CD4-positive, alpha-beta T cell treated with Interleukin-1 beta for 1 hour (primary cell): ENCODE measurements around the gene CFAP221.

Source experiments
- DNase-seq, 2 donors: peaks; one replicate each; pipeline ENCODE4 v3.0.0-alpha.2; 2020 to 2022

The CFAP221 gene

GRCh38 chr2:119537792-119538191 is 6.5 kb upstream of the CFAP221 start:
- no peak for DNase-seq

DNA sequence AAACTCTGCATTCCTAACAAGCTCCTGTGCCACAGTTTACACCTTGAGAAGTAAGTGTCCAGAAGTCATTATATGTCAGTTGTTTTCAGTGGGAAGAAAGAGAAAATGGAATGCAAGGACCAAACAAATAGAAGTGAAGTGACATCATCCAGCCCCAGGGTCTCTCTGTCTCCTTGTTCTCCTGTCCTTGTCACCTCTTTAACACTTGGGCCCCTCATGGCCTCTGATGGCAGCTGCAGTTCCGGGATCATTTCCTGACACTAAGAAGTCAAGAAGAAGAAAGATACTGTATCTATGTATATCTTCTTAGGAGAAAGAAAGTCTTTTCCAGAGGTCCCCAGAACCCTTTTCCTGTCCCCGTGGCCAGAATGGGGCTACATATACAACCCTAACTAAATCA is 2.8 kb upstream of the CFAP221 start:
- DNase-seq = no peak

DNA sequence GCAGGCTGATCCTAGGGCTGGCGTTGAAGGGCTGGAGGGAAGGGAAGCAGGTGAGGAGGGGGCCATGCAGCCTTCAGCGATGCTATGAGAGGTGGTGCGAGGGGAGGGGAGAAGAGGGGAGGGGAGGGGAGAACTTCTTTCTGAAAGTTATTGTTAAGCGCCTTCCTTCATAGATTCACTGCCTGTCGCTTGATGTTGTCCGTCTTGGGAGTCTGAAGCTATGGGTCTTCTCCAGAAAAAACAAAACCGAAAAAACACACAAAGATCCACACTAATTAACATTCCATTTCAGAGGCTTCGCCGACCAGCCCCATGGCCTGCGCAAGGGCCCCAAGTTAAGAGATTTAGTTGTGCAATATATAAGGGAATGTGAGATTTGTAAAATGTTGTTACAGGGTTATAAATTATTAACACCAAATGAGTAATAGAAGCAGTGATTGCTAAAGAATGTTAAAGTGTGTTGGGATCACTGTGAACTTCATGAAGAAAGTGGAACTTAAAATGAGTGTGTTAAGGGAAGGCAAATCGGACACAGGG is 758 bp downstream of the CFAP221 start:
- DNase-seq = no peak

DNA sequence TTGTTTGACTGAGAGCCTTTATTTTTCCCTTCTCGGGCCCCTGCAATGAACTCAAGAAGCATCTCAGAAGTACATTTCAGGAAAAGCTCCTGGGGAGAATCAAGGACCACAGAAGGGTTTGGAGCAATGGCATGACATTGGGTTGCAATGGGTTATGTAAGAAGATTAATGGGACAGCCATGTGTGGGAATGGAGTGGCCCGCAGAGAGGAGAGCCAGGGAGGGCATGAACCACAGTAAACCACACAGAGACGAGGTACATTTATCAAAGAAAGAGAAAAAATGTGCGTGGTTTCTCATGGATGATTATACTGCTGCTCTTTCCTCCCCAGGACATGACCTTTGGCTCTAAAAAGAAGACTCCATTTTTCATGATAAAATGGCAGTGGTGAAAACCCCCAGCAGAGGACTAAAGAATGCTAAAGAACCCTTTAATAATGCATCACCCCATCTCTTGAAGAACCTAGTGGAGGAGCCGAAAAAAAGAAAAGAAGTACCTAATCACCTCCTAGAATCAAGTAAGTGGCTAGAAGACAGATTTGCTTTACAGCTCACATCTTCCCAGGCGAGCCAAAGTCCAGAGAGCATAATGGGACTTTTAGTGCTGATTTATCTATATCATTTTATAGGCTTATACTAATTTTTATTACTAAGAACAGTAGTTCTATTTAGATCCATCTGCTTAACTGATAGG is 1.7 kb downstream of the CFAP221 start:
- DNase-seq = no peak

DNA sequence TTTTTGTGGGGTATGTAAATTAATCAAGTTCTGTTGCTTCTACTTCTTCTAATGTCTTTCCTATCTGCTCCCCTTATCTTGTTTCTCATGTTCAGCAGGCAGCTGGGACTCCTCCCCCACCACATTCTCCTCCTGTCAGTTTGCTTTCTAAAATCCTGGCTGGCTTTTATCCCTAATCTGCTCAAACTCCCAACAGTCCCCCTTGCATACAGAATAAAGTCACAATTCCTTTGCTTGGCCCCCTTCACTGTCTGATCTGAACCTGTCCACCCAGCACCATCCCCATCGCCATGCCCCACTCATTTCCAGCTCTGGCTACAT is 2.2 kb downstream of the CFAP221 start:
- DNase-seq = no peak

- DNase-seq = no peak
These were observed 4.4 kb downstream of the CFAP221 start for GRCh38 chr2:119548516-119549120.

DNA sequence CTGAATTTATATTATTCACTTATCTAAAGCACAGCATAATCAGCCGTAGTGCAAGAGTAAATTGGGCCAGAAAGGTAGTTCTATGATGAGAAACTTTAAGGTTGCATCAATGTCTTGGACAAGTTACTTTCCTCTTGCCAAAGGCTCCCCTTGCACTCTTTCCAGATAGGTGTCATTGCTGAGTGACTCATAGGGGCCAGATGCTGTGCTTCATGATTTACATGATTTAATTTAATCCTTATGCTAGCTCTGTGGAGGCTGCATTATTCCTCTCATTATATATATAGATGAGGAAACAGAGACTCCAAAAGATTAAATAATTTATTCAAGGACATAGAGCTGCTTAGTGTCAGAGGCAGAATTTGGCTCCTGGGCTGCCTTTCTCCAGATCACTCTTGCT is 5.0 kb downstream of the CFAP221 start:
- DNase-seq = no peak

GRCh38 chr2:119550346-119550745 is 6.1 kb downstream of the CFAP221 start:
- DNase-seq = no peak

DNA sequence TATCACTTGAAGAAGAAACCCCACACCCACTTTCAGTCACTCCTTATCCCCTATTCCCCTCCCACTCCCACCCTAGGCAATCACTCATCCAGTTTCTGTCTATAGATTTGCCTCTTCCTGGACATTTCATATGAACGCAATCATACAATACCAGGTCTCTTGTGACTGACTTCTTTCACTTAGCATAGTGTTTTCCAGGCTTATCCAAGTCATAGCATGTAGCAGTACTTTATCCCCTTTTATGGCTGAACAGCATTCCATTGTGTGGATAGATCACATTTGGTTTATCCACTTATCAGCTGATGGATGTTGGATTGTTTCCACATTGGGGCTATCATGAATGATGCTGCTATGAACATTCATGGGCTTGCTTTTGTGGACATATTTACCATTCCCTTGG is 6.6 kb downstream of the CFAP221 start:
- DNase-seq = no peak

GRCh38 chr2:119552902-119553301 is 8.7 kb downstream of the CFAP221 start:
- no peak for DNase-seq

DNA sequence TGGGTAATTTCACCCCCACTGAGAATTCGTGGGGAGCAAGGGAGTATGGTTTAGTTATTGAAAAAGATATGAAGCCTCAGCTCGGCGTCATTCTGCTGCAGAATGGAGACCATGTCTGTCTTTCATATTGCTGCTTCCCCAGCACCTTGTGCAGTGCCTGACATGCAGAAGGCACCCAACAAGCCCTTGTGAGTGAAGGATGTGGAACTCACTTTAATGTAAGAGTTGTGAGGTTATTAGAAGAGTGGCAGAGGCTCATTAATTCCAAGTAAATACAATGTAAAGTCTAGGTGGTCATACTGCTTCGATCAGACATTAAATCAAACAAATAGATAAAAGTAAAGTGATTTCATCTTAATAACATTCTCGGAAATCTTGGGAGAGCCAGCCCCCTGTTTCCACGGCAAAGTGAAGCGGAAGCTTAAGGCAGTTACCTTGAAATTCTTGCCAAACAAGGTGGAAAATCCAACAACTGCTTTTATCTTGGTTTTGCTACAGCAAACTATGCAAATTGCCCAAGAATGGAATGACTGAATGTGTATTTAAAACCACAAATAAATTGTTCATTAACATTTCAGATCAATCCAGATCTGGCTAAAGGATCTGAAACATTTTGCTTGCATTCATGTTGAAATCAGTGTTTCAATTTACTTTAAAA is 9.6 kb downstream of the CFAP221 start:
- DNase-seq = no peak

DNA sequence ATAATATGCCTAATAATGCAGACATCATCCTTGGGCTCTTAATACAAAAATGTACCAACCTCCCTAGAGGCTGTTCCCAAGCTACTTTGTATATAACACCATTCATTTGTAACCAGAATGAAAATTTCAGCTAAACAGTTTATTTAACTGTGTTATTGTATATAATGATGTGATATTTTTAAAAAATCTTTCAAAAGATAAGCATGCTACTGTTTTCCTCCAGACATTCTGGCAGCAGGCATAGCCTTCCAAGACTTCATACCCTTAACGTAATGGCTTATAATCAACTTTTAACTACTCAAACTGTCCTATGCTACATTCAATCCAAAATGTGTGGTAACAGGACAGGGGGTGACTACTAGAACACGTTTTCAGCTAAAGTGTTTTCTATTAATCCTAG is 21.2 kb downstream of the CFAP221 start:
- DNase-seq = no peak

DNA sequence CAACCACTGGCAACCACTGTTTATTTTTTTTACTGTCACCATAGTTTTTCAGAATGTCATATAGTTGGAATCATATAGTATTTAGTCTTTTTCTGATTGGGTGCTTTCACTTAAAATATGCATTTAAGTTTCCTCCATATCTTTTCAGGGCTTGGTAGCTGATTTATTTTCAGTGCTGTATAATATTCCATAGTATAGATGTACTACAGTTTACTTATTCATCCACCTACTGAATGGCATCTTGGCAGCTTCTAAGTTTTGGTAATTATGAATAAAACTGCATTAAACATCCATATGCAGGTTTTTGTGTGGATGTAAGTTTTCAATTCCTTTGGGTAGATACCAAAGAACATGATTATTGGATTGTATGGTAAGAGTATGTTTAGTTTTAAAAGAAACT is 23.0 kb downstream of the CFAP221 start:
- no peak for DNase-seq

GRCh38 chr2:119574108-119574815 is 30.0 kb downstream of the CFAP221 start:
- no peak for DNase-seq

DNA sequence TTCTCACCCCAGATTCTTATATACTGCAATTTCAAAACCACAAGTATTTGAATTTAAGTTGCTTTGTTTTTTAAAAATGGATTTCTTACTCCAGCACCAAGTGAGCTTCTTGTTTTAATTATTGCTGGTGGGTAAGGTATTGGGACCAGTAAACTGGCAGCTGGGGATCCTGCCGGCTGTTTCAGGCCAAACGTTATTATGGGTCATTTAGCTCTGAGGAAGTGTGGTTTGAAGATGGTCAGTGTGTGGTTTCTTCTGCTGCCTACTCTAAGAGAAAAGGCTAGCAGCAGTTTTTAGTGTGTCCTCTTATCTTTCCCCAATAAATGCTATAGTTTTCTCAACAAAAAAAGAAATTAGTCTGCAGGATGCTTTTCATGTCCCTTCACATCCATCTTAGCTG is 30.6 kb downstream of the CFAP221 start:
- no peak for DNase-seq

GRCh38 chr2:119575439-119575838 is 31.2 kb downstream of the CFAP221 start:
- DNase-seq = no peak

DNA sequence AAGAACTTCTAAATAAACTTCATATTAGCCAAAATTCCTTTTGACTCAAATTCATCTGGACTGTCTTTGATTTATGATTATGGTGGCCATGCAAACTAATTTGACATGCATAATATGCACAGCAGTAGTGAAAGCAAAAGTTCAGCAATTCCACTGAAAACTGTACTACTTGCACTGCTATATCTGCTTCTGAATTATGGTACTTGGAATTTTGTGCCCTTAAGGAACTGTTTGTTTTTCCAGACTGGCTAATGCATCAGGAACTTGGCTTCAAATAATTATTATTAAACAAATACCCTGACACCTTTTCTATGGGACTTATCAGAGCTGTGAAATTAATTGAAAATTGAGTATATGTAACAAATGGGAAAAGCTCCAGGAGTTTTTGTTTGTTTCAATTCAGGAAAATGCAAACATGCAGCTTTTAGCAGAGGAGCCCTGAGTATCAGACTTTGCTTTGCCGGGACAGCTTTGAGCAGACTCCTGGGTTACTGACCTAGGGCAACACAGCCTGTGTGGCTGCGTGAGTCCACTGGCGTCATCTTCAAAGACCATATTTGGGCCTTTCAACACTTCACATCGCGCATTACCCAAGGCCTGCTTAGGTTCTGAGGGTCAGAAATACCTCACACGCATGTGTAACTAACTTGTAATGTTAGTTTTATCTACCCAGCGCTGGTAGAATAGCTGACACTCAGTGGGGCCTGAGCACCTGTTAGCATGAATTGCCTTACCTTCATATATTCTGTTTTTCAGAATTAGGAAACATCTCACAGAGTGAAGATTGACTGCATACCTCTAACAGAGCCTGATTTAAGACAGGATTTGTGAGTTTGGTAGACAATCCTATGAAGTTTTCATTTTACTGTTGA is 35.4 kb downstream of the CFAP221 start:
- DNase-seq = no peak

DNA sequence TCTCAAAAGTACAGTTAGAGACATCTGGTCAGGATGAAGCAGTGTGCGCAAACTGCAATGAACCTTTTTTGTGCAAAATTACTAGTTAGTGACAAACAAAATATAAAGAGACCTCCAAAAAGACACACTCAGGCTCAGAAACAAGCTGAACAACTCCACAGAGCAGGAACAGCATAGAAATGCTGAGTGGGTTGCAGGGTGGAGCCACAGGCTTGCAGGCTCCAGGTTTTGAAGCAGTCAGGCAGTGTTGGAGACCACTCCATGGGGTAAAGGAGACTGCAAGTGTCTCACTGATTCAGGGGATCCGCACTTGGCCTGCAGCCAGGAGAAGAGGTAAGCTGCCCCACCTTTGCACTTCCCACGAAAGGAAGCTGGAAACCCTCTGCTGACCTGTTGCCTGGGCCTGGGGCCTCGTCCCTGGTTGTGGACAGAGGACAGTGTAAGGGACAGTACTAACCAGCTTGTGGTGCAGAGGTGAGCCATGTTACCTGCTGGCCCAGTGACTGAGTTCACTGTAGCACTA is 36.4 kb downstream of the CFAP221 start:
- no peak for DNase-seq

GRCh38 chr2:119583291-119583690 is 39.0 kb downstream of the CFAP221 start:
- DNase-seq = no peak

DNA sequence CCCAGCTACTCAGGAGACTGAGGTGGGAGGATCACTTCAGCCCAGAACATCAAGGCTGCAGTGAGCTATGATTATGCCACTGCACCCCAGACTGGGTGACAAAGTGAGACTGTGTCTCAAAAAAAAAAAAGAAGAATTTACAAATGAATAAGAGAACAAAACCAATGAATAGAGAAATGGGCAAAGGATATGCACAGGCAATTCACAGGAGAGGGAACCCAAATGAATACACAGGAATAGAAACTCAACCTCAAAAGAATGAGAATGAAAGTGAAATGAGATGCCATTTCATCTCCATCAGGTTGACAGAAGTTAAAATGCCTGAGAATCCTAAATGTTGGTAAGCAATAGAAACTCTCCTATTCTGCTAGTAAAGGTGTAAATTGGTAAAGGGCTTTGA is 40.2 kb downstream of the CFAP221 start:
- no peak for DNase-seq

DNA sequence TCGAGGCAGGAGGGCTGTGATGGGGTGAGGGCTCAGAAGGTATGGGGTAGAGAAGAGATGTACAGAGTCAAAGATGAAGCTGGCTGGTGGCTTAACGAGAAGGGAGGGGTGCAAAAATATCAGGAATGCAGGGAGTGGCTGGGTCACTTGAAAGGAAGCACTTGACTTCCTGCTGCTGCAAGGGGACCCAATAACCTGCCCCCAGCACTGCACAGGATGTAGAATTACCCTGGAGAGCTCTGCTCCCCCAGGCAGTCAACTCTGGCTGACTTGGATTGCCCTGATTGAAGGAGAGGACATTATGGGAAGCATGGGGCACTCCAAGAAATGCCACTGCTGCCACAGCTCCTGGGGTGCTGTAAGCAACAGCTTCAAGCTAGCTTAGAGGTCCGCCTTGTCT is 41.8 kb downstream of the CFAP221 start:
- DNase-seq = no peak

DNA sequence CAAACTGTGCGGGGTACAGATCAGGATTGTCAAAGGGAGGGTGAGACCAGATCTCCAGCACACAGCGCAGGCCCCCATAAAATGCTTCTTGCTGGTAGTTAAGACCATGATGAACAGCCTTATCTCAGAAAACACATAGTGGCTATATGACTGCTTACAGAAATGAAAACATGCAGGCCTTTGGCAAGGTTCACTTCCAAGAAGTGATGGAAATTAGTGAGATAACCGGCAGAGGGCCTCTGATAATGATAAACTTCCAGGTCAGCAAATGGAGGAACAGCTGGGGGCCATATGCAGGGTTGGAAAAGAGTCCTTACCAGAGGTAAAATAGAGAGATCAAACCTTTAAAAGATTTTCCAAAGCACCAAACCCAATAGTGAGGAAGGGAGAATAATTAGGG is 46.6 kb downstream of the CFAP221 start:
- no peak for DNase-seq

DNA sequence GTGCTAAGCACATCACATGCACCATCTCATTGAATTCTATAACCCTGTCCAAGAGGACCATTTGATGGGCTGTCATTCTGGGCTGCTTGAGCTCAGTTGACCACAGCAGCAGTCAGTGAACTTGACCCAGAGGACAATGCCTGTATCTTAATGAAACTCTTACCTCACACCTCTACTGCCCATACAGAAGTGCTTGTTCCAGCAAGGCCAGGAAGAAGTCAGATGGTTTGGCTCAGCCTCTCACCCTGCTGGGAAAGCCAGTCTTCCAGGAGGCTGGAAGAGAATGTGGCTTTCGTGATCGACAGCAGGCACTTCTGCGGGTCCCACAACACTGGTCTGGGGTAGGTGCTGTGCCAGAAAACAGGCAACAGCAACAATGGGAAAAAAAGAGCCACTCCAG is 47.3 kb downstream of the CFAP221 start:
- no peak for DNase-seq
